ENCODE results near the gene ATP8B4.
"Not testable (repeated sequence)": the region's sequence is repeated elsewhere in the genome, so short reads cannot be mapped to it uniquely, and the experiment has no call there.

The ATP8B4 gene

DNA sequence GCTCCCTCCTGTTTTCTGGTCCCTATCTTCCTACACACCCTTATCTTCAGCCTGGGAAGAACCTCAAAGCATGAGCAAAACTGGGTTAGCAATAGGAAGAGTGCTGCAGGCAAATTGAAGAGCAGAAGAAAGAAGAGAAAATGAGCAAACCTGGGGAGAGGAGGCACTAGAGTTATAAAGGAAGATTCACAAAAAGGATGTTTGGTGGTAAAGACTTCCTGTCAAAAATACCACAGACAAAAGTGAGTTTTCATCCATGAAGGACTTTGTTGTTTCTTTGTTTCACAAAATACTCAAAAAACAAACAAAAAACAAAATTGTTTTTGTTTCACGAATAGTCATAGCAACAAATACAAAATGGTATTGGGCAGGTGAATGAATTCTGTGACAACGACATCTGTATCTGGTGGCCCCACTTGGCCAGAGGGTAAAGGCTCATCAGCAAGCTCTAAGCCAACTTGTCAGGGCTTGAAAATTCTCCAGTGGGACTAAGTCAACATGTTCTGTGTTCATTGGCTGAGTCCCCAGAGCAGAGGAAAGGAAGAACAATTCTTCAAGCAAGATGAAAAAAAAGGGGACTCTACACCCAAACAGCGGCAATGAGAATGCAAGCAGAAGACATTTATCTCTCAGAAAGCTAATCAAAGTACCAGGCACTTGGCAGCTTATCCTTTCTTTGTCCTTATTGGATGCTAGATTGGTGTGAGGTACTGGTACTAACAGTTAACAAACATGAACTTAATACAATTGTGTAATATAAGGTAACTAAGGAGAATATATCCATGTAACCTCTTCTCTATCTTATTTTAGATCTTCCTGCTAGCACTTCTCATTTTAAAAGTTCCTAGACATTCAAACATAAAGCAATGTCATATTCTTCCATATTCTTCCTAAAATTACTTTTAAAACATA, 9.7 kb downstream of the ATP8B4 start:
- peak overlapping the region; percentile 48 for H3K27ac Mint-ChIP-seq
- no peak for DNase-seq
- no peak overlapping the region for H3K4me3 Mint-ChIP-seq
- peaks cover 7% of the 10 kb centered on the region in 2 donors for H3K27me3 Mint-ChIP-seq
- H3K9me3 Mint-ChIP-seq = peaks cover 0 to 4% of the 10 kb centered on the region in 2 donors
- peaks cover 2% of the 10 kb centered on the region in 2 donors for H3K36me3 Mint-ChIP-seq
- H3K4me1 Mint-ChIP-seq = peaks cover 27 to 37% of the 10 kb centered on the region in 2 donors
- no peak for ATAC-seq (replicated peaks)

DNA sequence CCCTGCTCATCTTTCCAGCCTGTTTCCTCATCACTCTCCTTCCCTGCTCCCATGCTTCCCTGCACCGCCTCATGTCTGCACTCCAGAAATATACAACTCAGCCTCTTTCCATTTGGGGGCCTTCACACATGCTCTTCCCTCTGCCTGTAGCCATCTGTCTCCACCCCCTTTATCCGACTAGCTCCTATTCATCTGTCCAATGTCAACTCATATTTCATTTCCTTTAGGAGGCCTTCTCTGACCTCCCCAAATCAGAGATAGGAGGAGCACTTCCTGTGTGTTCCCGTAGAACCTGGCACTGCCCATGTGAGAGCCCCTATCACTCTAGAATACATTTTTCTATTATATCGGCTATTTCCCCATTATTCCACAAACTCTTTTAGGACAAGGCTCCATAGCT, 10.6 kb downstream of the ATP8B4 start:
- Mint-ChIP-seq H3K4me1 (peaks cover 23 to 33% of the 10 kb centered on the region in 2 donors), H3K27ac (peak overlapping the region; percentile 73), H3K27me3 (peaks cover 4 to 7% of the 10 kb centered on the region in 2 donors), H3K4me3 (peak overlapping the region; percentile 3 to 7), H3K9me3 (peaks cover 2 to 4% of the 10 kb centered on the region in 2 donors), H3K36me3 (peaks cover 2% of the 10 kb centered on the region in 2 donors)
- DNase-seq (no peak), ATAC-seq (replicated peaks) (no peak)

DNA sequence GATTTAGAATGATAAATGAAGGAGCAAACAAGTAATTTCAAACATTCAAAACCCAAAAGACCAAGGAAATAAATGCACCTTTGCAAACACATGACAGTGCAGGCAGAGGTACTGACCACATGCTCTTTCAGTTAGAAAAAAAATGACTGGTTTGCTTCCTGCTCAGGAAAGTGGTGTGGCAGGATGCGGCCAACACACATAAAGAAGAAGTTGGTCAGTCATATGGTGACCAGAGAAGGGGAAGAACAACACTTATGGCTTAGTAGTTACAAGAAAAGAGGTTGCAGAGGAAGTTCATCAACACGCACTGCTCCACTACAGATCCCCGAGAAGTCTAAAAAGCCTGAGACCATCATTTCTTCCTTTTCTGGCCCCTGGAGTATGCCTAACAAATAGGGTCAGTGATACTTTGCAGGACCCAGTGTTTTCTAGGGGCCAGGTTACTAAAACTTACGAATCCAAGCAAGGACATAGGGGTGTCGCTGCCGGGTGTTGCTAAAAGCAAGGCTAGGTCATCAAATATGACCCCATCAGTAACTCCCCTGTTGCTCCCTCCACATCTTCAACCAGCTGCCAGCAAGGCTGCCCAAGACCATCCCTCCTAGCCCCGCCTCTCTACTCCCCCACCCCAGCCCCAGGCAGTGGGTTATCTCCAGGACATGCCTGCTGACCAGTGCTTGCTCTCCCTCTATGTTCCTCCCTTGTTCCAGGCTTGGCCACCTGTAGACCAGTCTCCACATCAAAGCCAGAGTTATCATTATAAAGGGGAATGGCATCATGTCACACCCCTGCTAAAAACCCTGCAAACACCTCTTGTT, 11.2 kb downstream of the ATP8B4 start:
- H3K4me1 Mint-ChIP-seq = peaks cover 18 to 27% of the 10 kb centered on the region in 2 donors
- H3K27ac Mint-ChIP-seq = peak overlapping the region; percentile 73
- H3K4me3 Mint-ChIP-seq = peak overlapping the region in 1 of 2 donors; percentile 10
- H3K36me3 Mint-ChIP-seq = peaks cover 0 to 2% of the 10 kb centered on the region in 2 donors
- H3K9me3 Mint-ChIP-seq = peaks cover 4% of the 10 kb centered on the region in 2 donors
- DNase-seq = peak; percentile 64
- H3K27me3 Mint-ChIP-seq = peaks cover 3% of the 10 kb centered on the region in 2 donors
- ATAC-seq (replicated peaks) = peak; percentile 98 to 99

DNA sequence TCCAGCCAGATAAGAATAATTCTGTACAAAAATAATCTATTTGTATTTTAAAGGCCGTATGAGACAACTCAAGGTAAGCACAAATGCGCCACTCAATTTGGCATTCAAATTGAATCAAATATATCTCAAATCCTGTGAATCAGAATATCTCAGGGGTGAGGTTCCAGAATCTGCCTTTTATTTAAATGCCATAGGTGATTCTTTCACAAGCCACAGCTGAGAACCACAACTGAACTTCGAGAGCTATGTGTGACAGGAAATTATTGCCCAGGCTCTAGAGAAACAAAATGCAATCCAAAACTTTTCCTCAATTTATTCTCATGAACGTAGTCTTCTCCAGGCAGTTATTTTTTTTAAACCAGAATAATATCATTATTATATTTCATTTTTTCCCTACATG, 11.9 kb downstream of the ATP8B4 start:
- H3K36me3 Mint-ChIP-seq = peaks cover 2% of the 10 kb centered on the region in 2 donors
- ATAC-seq (replicated peaks) = peak in 1 of 2 donors; percentile 28
- no peak overlapping the region for H3K27ac Mint-ChIP-seq
- no peaks in the 10 kb centered on the region for H3K27me3 Mint-ChIP-seq
- DNase-seq = no peak
- peaks cover 6 to 8% of the 10 kb centered on the region in 2 donors for H3K9me3 Mint-ChIP-seq
- no peak overlapping the region for H3K4me3 Mint-ChIP-seq
- peaks cover 15 to 23% of the 10 kb centered on the region in 2 donors for H3K4me1 Mint-ChIP-seq

DNA sequence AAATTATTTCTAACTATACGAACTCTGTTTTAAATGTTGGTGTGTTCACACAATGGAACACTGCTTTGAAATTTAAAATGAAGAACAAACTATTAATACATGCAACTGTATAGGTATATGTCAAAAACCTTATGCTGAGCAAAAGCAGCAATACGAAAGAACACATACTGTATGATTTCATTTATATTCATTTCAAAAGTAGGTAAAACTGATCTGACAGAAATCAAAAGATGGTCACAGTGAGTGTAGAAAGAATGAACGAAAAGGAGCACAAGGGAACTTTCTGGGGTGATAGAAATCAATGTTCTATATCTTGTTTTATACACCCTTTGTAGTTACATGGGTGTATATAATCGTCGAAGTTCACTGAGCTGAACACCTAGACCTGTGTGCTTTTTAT, 12.6 kb downstream of the ATP8B4 start:
- no peaks in the 10 kb centered on the region for H3K27me3 Mint-ChIP-seq
- H3K36me3 Mint-ChIP-seq = peaks cover 2 to 6% of the 10 kb centered on the region in 2 donors
- H3K4me1 Mint-ChIP-seq = peaks cover 15 to 23% of the 10 kb centered on the region in 2 donors
- no peak overlapping the region for H3K4me3 Mint-ChIP-seq
- H3K27ac Mint-ChIP-seq = no peak overlapping the region
- DNase-seq = no peak
- H3K9me3 Mint-ChIP-seq = peaks cover 10 to 11% of the 10 kb centered on the region in 2 donors
- no peak for ATAC-seq (replicated peaks)

DNA sequence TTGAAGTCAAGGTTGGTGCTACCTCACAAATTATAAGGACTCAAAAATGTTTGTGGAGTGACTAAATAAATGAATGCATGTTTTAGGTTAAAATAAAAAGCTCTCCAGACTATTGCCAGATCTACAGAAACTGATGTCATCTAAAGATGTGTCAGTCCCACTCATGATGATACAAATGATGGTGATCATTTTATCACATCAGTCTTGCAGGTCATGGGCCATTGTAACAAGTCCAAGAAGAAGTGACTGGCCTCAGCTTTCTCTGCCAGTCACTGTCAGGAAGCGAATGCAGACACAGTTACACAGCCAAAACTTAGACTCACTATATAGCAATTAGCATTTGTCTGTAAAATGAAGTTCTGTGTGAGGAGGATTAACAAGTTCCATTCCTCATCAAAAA, 18.5 kb downstream of the ATP8B4 start:
- Mint-ChIP-seq H3K27ac (no peak overlapping the region), H3K27me3 (no peaks in the 10 kb centered on the region), H3K36me3 (peaks cover 0 to 6% of the 10 kb centered on the region in 2 donors), H3K4me1 (no peaks in the 10 kb centered on the region), H3K4me3 (no peak overlapping the region), H3K9me3 (peaks cover 6 to 11% of the 10 kb centered on the region in 2 donors)
- ATAC-seq (replicated peaks) (no peak), DNase-seq (no peak)

DNA sequence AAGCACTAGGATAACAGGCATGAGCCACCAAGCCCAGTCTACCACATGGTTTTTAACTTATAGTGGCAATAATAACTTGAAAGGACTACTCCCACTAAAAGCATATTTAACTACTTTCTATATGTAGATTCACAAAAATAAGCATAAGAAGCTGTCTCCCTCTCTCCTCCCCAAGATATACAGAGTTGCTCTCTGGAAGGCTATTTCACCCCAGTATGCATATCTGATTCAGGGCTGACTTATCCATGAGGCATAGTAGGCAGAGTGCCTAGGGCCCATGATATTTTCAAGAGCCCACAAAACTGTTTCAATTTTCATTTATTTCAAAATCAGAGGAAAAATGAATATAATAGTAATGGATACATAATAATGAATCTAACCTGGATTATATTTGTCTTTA, 20.5 kb downstream of the ATP8B4 start:
- Mint-ChIP-seq H3K9me3 (peaks cover 6 to 10% of the 10 kb centered on the region in 2 donors), H3K36me3 (peaks cover 0 to 6% of the 10 kb centered on the region in 2 donors), H3K27ac (no peak overlapping the region), H3K4me1 (no peaks in the 10 kb centered on the region), H3K27me3 (no peaks in the 10 kb centered on the region), H3K4me3 (no peak overlapping the region)
- no peak for DNase-seq
- no peak for ATAC-seq (replicated peaks)

DNA sequence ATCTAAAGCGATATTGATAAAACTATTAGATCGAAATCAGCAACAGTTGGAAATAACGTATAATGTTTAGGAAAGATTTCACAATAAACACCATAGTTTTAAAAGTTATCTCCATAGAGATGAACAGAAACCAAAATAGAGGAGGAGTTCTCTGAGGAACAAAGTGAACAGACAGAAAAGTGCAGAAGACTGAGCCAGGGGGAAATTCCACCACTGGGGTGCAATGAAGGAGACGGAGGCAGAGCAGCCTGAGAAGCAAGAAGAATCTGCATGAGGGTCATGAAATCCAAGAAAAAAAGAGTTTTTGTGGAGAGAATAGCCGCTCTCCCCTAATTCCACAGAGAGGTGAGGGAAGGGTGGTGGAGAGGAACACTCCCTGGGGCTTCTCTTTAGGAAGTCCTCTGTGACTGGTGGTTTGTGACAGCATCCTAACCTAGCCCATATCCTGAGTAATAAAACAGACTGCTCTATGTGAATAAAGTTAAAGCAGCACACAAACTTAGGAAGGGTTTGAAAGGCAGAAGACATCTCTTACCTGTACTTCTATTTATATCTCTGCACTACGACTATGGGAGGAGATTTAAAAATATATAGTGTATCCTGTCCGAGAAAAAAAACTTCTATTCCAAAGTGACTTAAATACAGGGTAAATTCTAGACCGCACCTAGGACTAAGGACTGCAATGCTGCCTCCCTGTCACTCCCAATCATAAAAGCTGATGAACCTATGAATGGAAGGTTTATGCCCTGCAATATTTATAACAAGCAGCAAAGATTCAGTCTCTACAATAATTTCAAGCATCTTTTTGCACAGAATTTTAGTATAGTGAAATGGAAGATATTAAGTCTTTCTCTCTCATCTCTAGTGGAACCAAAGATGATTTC, 22.9 kb downstream of the ATP8B4 start:
- Mint-ChIP-seq H3K36me3 (no peaks in the 10 kb centered on the region), H3K4me3 (no peak overlapping the region), H3K9me3 (peaks cover 0 to 4% of the 10 kb centered on the region in 2 donors), H3K4me1 (no peaks in the 10 kb centered on the region), H3K27ac (no peak overlapping the region), H3K27me3 (no peaks in the 10 kb centered on the region)
- ATAC-seq (replicated peaks) (no peak), DNase-seq (no peak)

DNA sequence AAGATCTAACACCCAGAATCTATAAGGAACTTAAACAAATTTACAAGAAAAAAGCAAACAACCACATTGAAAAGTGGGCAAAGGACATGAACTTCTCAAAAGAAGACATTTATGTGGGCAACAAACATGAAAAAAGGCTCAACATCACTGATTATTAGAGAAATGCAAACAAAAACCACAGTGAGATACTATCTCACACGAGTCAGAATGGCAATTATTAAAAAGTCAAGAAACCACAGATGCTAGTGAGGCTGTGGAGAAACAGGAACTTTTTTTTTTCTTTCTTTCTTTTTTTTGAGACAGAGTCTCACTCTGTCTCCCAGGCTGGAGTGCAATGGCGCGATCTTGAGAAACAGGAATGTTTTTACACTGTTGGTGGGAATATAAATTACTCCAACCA, 29.6 kb downstream of the ATP8B4 start:
- H3K27ac Mint-ChIP-seq; DNase-seq; H3K9me3 Mint-ChIP-seq; H3K36me3 Mint-ChIP-seq; H3K4me1 Mint-ChIP-seq; H3K4me3 Mint-ChIP-seq; H3K27me3 Mint-ChIP-seq; ATAC-seq (replicated peaks): not testable (repeated sequence)

DNA sequence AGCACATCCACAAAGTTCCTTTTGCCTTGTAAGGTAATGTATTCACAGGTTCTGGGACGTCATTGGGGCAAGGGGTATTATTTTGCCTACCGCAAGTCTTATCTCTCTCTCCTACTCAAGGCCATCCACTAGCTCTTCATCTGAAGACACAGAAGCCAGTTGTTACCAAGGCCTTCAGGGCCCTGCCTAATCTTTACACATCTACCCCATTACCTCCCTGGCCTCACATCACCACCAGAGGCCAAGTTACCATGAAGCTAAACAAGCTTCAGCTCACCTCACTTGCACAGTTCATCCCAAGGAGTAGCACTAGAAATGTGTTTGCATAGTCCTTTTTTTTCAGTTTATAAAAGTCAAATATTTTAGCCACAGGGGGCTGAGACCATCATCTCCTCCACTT, 34.1 kb downstream of the ATP8B4 start:
- H3K9me3 Mint-ChIP-seq = no peaks in the 10 kb centered on the region
- H3K27ac Mint-ChIP-seq = no peak overlapping the region
- DNase-seq (no peak), ATAC-seq (replicated peaks) (no peak)
- no peaks in the 10 kb centered on the region for H3K4me1 Mint-ChIP-seq
- H3K27me3 Mint-ChIP-seq = peaks cover 0 to 5% of the 10 kb centered on the region in 2 donors
- no peak overlapping the region for H3K4me3 Mint-ChIP-seq
- no peaks in the 10 kb centered on the region for H3K36me3 Mint-ChIP-seq

DNA sequence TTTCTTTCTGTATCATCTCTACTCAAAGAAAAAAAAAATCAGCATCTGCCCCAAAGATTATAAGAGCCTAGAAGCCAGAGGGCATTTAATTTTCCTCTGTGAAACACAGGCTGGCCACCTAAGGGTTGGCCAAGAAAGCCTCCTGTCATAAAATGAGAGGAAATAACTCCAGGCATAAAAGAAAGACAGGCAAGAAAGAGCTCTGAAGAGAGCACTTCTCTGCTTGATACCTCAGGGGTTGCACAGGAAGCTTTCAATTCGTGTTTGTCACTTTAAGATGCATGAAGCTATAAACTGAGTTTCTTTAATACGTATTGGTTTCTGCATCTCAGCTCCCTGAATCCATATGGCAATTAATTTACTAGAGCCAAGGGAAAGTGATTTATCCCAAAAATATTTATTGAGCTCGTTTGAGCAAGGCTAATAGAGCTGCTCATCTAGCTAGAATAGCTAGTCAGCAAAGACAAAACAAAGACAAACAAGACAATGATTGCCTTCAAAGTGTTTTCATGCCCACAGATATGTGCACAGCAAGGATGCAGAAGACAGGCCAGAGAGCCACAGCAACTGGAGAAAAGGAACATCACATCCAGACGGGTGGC, 35.5 kb downstream of the ATP8B4 start:
- peaks cover 0 to 5% of the 10 kb centered on the region in 2 donors for H3K27me3 Mint-ChIP-seq
- H3K27ac Mint-ChIP-seq = no peak overlapping the region
- no peaks in the 10 kb centered on the region for H3K4me1 Mint-ChIP-seq
- H3K9me3 Mint-ChIP-seq = no peaks in the 10 kb centered on the region
- no peak overlapping the region for H3K4me3 Mint-ChIP-seq
- ATAC-seq (replicated peaks) (no peak), DNase-seq (no peak)
- H3K36me3 Mint-ChIP-seq = no peaks in the 10 kb centered on the region

DNA sequence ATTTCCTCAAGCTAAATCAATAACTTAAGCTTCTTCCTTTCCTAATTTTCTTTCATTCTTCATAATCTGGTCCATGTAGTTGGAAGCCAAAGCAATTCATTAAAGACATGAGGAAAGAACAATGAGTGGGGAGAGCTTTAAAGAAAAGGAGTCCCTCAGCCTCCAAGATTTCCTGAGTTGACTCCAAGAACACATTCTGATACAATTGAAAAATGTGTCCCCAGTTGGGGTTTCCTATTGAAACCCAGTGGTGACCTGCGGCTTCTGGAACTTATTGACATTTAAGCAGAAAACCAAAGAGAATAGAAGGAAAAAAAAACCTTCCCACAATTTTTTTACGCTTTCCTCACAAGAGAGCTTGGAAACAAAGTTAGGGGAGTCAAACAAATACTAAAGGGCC, 37.0 kb downstream of the ATP8B4 start:
- Mint-ChIP-seq H3K4me3 (no peak overlapping the region), H3K4me1 (no peaks in the 10 kb centered on the region), H3K9me3 (no peaks in the 10 kb centered on the region), H3K27me3 (no peaks in the 10 kb centered on the region), H3K36me3 (no peaks in the 10 kb centered on the region), H3K27ac (no peak overlapping the region)
- no peak for DNase-seq
- ATAC-seq (replicated peaks) = no peak

DNA sequence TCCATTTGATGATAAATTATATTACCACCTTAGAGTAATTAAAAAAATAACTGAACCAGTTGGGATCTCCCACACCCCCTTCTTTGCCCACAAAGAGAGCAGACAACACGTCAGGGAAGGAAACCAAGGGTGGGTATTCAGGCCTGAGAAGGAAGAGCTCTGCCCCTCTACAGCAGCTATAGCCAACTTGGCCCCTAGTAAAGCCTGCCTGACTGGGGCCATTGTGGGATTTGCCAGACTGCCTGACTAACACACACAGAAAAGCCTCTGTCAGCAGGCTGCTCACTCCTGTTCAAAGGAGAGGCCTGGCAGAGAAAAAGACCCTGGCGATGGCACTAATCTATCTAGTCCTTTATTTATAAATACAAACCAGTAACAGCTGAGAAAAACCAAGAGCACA, 41.4 kb downstream of the ATP8B4 start:
- Mint-ChIP-seq H3K36me3 (no peaks in the 10 kb centered on the region), H3K9me3 (no peaks in the 10 kb centered on the region), H3K27ac (no peak overlapping the region), H3K27me3 (no peaks in the 10 kb centered on the region), H3K4me1 (no peaks in the 10 kb centered on the region), H3K4me3 (no peak overlapping the region)
- DNase-seq (no peak), ATAC-seq (replicated peaks) (no peak)

Measured in stimulated activated naive B cell treated with anti-CD40 and anti-IgM and Interleukin-4, amounts not matched to agents 10 μg/mL and 1 μg/mL and 100 μg/mL, for 72 hours (primary cell).